HG02763 (cell line): ENCODE data around the gene ZC3H14.

Experiments
- ATAC-seq: cut with Tn5 transposase; IDR thresholded peaks from one replicate; pipeline ENCODE4 v1.9.1; 2021; ENCODE audit warnings: mild to moderate bottlenecking, moderate library complexity; ENCODE audit not compliant: unreplicated experiment

ZC3H14 gene

GRCh38 chr14:88669346-88669745 is 106.5 kb downstream of the ZC3H14 start:
- ATAC-seq: no peak
